Measurements from ENCODE around the gene CYP1A2.

The CYP1A2 gene

GRCh38 chr15:74802290-74802689 is 53.6 kb downstream of the CYP1A2 start:
- no peak for TF ChIP-seq CTCF (IDR thresholded peaks at IDR 0.05)
- TF ChIP-seq ZFX (IDR thresholded peaks at IDR 0.05; ENCODE audit: borderline replicate concordance), result no peak
- H3K27ac ChIP-seq, result no peak overlapping the region

- no peak for TF ChIP-seq CTCF (IDR thresholded peaks at IDR 0.05)
- no peak for TF ChIP-seq ZFX (IDR thresholded peaks at IDR 0.05; ENCODE audit: borderline replicate concordance)
- H3K27ac ChIP-seq, result no peak overlapping the region
Measured at GRCh38 chr15:74802862-74803447, 54.3 kb downstream of the CYP1A2 start.

GRCh38 chr15:74804935-74805334 is 56.3 kb downstream of the CYP1A2 start:
- peak overlapping the region; percentile 8; the same call in 1 of the 2 replicates for H3K27ac ChIP-seq
- TF ChIP-seq ZFX (IDR thresholded peaks at IDR 0.05; ENCODE audit: borderline replicate concordance) (no peak), CTCF (IDR thresholded peaks at IDR 0.05) (no peak)
